Cardiac ventricle fibroblast (primary cell): Measurements from ENCODE around the gene MPPE1. TPM values are rescaled to one million over a fixed set of nuclear protein-coding genes. Genes with fewer than 3 reads are reported as not detected.

Experiments used
- total RNA-seq: library from RNA; depleted of rRNA; stranded (reverse); fragments of >200 nt; gene quantifications from 2 replicates; pipeline ENCODE4 v1.2.3, GENCODE V29; 2015

MPPE1 gene
- total RNA-seq = 28.7 and 28.8 TPM in 2 replicates

GRCh38 chr18:11908182-11909060, at the start of gene MPPE1:
TSS of gene MPPE1 (minus strand) at chr18:11908317. CDS start at chr18:11897264, 11,053 bp downstream.

DNA sequence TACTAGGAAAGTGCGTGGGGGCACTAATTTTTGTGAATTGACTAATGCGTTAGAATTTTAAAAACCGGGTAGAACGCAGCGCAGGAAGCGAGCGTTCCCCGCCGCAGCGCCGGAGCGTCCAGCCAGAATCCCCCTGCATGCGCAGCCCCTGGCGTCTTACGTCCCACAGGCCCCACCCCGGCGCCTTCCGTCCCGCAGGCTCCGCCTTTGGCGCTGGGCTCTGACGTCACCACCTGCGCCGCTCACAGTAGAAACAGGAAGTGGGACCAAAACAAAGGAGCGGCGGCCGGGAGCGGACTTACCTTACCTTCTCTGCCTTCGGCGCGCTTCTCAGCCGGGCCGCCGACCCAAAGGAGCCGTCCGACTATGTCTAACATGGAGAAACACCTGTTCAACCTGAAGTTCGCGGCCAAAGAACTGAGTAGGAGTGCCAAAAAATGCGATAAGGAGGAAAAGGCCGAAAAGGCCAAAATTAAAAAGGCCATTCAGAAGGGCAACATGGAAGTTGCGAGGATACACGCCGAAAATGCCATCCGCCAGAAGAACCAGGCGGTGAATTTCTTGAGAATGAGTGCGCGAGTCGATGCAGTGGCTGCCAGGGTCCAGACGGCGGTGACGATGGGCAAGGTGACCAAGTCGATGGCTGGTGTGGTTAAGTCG, 56.8 kb downstream of the MPPE1 start, which contains the start of gene CHMP1B:
CHMP1B (plus strand) TSS at position 268 of the 660 bp plus-strand sequence; CDS start at position 367, 99 bp downstream.

Other genes with a start within 250 kb of the MPPE1 start
- 1.2 and 1.5 TPM in 2 replicates for gene GNAL, start 219.1 kb downstream of the MPPE1 start, total RNA-seq
- gene CHMP1B, start 56.9 kb downstream of the MPPE1 start, total RNA-seq = 33.3 and 38.2 TPM in 2 replicates
- gene IMPA2, start 73.2 kb upstream of the MPPE1 start, total RNA-seq = 11.4 and 16.2 TPM in 2 replicates
- gene ANKRD62, start 185.5 kb upstream of the MPPE1 start, total RNA-seq = not detected in 2 replicates